ENCODE data around the gene FBXL19.
A peak's percentile ranks its signal among the peaks of the same experiment; 100 is the strongest.
"Not testable (repeated sequence)": the region's sequence is repeated elsewhere in the genome, so short reads cannot be mapped to it uniquely, and the experiment has no call there.

FBXL19 gene, protein sequence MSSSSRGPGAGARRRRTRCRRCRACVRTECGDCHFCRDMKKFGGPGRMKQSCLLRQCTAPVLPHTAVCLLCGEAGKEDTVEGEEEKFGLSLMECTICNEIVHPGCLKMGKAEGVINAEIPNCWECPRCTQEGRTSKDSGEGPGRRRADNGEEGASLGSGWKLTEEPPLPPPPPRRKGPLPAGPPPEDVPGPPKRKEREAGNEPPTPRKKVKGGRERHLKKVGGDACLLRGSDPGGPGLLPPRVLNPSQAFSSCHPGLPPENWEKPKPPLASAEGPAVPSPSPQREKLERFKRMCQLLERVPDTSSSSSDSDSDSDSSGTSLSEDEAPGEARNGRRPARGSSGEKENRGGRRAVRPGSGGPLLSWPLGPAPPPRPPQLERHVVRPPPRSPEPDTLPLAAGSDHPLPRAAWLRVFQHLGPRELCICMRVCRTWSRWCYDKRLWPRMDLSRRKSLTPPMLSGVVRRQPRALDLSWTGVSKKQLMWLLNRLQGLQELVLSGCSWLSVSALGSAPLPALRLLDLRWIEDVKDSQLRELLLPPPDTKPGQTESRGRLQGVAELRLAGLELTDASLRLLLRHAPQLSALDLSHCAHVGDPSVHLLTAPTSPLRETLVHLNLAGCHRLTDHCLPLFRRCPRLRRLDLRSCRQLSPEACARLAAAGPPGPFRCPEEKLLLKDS

DNA sequence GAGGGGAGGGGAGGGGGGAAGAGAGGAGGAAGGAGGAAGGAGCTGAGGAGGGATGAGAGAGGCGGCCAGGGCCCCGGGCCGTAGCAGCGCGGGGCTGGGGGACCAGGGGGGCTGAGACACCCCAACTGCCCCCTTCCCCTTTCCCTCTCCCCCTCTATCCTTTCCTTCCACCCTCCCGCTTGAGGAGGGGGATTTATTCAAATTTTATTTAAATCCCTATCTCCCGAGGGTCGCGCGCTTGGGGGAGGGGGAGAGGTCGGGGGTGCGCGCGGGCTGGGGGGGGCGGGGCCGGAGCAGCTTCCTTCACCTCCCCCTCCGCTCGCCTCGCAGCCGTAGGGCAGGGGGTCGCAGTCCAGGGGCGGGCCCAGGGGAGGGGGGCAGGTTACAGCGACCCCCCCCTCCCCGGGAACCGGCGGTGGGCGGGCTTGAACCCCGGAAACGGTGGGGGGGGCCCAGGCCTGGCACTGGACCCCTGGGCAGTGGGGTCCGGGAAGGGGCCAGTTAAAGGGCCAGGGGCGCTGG is at the start of gene FBXL19:
FBXL19 (plus strand) TSS at position 19 of the 522 bp plus-strand sequence. CDS start 2,183 bp downstream, outside the sequence.
- FAIRE-seq: no peak
- DNase-seq (ENCODE audit: extremely low spot score, insufficient read length, low read depth): no peak

DNA sequence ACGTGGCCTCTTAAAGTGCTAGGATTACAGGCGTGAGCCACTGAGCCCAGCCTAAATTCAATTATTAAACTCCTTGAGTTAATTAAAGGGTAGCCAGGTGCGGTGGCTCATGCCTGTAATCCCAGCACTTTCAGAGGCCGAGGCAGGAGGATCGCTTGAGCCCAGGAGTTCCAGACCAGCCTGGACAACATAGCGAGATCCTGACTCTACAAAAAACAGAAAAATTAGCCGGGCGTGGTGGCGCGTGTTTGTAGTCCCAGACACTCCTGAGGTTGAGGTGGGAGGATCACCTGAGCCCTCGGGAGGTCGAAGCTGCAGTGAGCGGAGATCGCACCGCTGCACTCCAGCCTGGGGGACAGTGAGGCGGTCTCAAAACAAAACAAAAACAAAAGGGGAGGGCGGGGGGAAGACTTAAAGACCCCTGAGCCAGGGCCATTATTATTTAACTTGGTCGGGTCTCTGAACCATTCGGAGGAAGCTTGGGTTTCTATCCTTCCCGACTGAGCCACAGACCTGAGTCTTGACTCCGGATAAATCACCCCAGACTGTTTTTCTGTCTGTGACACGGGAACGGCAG is 49.0 kb upstream of the FBXL19 start:
- DNase-seq (ENCODE audit: extremely low spot score, insufficient read length, low read depth): no peak
- no peak for FAIRE-seq

DNA sequence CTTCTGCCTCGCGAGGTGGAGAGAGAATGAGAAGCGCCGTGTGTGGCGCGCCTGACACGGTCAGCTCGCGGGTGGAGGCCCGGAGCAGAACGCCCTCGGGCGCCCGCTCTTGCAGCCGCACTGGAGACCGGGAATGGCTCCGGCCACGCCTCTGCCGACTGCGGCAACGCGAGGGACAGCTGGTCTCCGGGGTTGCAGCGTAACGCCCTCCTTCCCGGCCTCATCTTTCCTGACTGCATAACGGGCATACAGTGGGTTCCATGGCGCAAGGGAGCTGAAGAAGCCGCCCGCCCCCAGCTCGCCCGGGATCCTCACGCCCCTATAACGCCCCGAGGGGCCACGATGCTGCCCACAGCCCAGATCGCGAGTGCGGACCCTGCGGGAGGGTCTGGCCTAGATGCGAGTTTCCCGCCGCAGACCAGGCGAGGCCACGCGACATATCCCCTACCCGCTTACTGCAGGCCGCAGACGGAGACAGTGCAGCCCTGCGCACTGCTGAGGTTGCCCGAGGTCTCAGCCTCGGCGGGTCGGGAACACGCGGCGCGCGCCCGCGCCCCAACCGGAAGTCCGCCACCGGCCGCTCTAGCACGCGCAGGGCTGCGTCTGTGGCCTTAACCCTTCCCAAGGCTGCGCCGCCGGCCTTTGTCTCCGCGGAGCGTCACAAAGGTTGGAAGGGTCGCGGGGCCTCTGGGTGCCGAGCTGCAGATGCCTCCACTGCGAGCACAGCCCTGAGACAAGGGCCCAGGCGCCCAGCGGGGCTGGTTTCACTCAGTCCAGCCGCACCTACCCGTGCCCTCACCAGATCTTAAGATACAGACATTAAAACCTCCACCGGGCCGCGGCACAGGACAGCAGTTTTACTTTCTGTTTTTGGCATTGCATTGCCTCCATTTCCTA is 48.3 kb upstream of the FBXL19 start:
- DNase-seq (ENCODE audit: extremely low spot score, insufficient read length, low read depth) (no peak), FAIRE-seq (peak; percentile 85)

DNA sequence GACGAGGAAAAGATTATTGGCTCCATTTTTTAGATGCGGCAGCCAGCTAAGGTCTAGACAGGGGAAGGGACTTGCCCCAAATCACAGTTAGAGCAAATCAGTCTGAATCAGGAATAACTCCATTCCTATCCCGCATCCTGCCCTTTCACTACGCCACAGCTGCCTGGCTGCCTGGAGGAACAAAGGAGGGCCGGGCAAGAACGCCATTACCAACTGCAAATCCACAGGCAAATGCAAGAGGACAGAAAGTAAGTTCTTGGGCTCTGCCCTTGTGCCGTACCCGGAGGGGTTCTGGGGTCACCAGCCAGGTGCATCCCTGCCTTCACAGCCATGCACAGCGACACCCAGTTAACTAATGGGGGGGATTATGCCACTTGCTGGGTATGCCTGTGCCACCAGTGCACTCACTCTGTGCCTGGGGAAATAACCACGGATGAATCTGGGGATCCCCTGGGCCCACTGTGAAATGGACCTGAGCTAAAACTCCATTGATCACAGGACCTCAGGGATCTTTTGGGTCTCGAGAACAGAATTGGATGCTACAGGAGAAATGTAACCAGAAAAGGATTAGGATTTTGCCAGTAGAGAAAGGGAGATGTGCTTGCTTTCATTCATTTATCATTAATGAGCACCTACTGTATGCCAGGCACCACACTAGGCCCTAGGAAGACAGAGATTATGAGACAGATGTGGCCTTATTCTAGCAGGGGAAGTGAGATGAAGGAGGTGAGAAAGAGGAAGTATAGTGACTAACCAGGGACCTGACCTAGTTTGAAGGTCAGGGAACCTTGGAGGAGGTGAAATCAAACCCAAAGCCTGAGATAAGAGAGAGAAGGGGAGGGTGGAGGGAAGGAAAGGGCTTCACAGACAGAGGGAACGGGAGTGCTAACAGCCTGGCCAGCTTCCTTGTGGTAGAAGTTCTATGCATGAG is 47.2 kb upstream of the FBXL19 start:
- DNase-seq (ENCODE audit: extremely low spot score, insufficient read length, low read depth) (no peak), FAIRE-seq (peak; percentile 73)

DNA sequence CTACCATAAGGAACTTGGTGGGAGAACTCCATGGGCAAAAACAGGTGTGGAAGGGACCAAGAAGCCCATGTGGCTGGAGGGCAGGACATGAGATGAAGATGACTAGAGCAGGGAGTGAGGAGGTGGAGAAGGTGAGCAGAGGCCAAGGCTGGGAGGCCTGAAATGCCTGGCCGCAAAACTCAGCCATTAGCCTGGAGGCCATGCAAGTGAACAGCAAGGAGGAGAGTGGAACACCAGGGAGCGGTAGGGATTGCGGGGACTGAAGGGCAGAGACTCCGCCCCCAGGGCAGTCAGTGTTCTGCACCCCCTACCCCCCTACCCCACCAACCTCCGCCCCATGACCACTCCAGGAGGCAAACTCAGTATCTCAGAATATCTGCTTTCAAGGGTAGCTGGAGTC is 46.5 kb upstream of the FBXL19 start:
- DNase-seq (ENCODE audit: extremely low spot score, insufficient read length, low read depth): no peak
- no peak for FAIRE-seq

DNA sequence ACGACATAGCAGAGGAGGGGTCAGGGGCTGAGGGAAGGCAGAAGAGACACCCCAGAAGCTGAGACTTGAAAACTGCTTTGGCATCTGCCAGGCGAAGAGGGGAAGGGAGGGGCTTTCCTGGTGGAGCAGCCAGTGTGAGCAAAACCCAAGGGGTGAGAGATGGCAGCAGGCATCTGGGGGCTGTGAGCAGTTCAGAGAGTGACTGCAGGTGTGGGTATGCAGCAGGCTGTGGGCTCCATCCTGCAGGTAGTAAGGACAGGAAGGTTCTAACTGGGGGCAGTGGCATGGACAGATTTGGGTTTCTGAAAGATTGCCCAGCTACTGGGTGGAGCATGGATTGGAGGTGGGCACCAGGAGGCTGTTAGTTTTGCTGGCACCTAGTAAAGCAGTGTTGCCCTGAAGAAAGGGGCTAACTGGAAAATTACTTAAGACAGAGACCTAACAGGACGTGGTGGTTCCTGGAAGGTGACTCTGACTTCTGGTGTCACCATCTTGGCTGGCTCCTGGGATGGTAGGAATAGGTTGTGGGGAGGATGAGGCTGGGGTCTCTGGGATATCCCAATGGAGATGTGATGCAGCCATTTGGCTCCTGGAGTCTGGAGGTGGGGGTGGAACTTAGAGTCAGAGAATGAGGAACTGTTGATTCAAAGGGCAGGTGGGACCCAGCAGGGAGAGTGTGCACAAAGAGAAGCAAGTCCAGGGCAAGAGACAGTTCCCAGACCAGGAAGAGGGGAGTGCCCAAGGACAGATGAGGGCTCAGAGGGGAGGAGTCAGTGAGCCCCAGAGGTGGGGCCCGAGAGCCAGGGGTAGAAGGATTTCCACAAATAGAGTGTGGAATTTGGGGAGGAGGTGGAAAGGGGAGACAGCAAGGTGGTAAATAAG is 40.7 kb upstream of the FBXL19 start:
- FAIRE-seq (no peak), DNase-seq (ENCODE audit: extremely low spot score, insufficient read length, low read depth) (no peak)

DNA sequence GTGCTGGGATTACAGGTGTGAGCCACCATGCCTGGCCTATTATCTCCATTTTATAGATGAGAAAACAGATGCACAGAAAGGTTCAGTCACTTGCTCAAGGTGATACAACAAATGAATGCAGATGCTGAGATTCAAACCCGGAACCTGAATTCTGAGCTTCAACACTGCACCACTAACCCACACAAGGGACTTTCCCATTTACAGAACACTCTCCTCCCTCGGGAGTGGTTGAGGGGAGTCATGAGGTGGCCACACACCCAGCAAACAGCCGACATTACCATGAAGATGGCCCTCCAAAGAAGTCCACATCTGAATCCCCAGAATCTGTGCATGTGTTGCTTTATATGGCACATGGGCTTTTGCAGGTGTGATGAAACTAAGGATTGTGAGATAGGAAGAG is 38.6 kb upstream of the FBXL19 start:
- DNase-seq (ENCODE audit: extremely low spot score, insufficient read length, low read depth) (no peak), FAIRE-seq (peak; percentile 44)

DNA sequence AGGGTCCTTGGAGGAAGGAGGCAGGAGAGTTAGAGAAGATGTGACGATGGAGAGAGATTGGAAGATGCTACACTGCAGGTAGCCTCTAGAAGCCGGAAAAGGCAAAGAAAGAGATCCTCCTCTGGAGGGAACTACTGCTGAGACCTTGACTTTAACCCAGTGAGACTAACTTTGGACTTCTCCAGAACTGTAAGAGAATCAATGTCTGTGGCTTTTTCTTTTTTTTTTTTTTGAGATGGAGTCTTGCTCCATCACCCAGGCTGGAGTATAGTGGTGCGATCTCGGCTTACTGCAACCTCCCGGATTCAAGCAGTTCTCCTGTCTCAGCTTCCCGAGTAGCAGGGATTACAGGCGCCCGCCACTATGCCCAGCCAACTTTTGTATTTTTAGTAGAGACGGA is 38.2 kb upstream of the FBXL19 start:
- FAIRE-seq: no peak
- no peak for DNase-seq (ENCODE audit: extremely low spot score, insufficient read length, low read depth)

DNA sequence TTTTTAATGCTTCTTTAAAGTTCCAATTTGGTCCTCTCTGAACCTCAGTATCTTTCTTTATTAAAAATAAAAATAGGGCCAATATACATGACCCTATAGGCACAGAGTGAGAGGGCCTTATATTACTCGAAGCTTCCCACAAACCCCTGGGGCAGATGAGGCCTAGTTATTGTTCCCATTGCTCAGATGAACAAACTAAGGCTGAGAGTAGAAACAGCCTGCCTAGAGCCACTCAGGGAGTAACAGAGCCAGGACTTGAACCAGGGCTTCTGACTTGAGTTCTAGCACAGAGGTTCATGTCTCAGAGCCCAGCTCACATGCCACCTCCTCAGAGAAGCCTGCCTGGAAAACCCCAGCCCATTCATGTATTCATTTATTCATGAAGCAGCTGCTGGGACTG is 37.2 kb upstream of the FBXL19 start:
- DNase-seq (ENCODE audit: extremely low spot score, insufficient read length, low read depth) (no peak), FAIRE-seq (no peak)

DNA sequence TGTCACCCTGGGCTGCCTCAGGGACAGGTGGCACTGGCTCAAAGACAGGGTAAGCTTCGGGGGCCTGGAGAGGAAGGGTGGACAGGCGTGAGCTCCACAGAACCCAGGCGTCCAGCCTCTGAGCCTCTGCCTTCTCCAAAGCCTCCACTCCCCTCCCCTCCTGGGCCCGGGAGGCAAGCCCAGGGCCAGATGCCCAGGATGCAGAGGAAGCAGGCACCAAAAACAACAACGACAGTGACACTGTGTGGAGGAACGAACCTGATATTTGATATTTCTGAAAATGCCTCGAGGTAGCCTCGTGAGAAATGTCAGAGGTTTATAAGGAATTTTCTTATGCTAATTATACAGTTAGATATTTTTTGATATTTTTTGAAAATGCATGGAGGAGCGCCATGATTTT is 35.4 kb upstream of the FBXL19 start:
- FAIRE-seq (no peak), DNase-seq (ENCODE audit: extremely low spot score, insufficient read length, low read depth) (no peak)

DNA sequence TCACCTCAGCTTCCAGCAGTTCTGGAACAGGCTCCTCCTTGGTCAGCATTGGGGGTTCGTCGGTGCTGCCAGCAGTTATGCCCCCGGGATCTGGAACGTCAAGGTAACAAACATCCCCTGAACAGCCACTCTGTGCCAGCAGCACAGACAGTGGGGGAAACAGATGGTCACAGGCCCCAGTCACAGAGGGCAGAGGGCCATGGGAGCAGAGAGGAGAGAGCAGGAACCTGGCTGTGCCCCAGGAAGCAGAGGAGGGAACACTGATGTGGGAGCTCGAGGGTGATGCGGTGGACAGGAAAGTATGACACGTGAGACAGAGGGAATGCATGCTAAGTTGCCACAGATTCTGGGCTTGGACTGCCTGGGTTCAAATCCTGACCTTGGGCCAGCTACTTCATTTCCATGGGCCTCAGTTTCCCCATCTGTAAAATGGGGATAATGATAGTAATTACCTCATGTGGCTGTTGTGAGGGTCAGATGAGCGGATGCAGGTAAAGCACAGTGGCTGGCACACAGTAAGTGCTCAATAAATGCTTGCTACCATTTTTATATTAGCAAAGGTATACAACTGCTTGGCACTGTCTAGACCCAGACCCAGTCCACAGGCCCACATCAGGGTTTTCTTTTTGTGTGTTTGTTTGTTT is 34.4 kb upstream of the FBXL19 start:
- DNase-seq (ENCODE audit: extremely low spot score, insufficient read length, low read depth) (no peak), FAIRE-seq (no peak)

DNA sequence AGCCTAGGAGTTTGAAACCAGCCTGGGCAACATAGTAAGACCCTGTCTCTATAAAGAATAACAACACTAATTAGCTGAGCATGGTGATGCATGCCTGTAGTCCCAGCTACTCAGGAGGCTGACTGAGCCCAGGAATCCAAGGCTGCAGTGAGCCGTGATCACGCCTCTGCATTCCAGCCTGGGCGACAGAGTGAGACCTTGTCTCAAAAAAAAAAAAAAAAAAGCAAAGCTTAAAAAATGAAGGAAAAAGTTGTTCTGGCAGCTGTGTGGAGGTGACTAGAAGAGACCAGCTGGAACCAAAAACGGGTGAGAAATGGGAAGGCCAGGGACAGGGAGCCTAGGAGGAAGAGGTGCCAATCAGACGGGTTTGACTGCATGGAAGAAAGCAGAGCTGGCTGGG is 33.7 kb upstream of the FBXL19 start:
- FAIRE-seq: no peak
- no peak for DNase-seq (ENCODE audit: extremely low spot score, insufficient read length, low read depth)

DNA sequence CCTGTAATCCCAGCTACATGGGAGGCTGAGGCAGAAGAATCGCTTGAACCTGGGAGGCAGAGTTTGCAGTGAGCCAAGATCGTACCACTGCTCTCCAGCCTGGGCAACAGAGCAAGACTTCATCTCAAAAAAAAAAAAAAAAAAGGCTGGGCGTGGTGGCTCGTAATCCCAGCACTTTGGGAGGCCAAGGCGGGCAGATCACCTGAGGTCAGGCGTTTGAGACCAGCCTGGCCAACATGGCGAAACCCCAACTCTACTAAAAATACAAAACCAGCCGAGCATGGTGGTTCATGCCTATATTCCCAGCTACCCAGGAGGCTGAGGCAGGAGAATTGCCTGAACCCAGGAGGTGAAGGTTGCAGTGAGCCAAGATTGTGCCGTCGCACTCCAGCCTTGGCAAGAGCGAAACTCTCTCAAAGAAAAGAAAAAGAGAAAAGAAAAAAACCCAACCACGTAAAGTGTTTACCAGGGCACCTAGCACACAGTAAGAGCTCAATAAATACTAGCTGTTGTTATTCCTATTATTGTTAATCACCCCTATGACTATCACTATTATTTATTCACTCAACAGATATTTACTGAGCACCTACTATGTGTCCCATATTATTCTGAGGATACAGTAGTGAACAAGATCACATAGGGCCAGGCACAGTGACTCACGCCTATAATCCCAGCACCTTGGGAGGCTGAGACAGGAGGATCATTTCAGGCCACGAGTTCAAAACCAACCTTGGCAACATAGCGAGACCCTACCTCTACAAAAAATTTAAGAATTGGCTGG is 32.1 kb upstream of the FBXL19 start:
- FAIRE-seq; DNase-seq (ENCODE audit: extremely low spot score, insufficient read length, low read depth): not testable (repeated sequence)

DNA sequence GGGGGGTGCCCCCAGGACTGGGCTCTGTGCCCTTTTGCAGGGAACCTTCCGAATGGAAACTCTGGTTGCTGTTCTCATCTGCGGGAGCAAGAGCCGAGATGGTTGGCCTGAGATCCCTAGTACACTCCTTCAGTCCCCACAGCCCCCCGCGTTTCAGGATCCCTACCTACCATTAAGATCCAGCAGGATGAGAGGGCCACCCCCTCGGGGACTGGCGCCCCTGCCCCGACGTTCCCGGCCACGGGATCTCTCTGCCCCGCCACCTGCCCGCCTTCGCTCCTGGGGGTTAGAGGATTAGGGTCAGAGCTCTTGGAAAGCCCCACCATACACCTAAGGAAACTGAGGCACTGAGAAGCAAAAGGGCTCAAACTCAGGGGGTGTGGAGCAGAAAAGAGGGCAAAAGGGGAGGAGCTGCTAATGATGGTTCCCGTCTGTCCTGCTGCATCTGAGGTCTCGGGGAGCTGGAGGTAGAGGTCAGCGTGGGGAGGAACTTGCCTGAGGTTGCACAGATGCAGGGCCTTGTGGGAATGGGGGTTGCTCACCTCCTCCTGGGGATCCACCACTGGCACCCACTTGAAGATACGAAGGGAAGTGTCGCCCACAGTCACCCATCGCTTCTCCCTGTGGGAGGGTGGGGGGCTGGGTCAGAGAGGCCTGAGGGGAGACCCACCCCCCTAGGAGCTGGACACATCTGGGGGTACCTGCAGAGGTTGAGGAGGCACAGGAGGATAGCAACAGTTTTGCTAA is 30.5 kb upstream of the FBXL19 start:
- no peak for DNase-seq (ENCODE audit: extremely low spot score, insufficient read length, low read depth)
- no peak for FAIRE-seq

DNA sequence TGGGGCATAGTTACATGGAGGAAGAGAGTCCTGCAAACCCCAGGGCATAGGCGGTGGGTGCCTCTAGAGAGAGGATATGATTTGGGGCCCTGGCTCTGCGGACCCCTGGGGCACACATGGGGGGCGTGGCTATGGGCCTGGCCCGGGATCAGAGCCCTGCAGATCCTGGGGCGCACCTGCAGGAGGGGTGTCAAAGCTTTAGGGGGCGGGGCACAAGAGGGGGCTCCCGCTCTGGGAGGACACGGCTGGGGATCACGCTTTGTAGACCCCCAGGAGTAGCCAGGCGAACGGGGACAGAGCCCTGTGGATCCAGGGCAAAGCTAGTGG is 30.0 kb upstream of the FBXL19 start:
- DNase-seq (ENCODE audit: extremely low spot score, insufficient read length, low read depth) (no peak), FAIRE-seq (no peak)
